Right lobe of liver (tissue), 6 donors: Measurements from ENCODE around the gene DCAF11. TPM values are rescaled to one million over a fixed set of nuclear protein-coding genes. Genes with fewer than 3 reads are reported as not detected.
A peak's percentile ranks its signal among the peaks of the same experiment; 100 is the strongest.

ENCODE experiments used
- ATAC-seq, 4 donors: fragments of 200-7000 bp; cut with Tn5 transposase; one replicate each; pipeline ENCODE4 v1.9.1; 2020; ENCODE audit warnings: mild to moderate bottlenecking in 4 of 4, moderate library complexity in 4 of 4
- DNase-seq, 3 donors: peaks; one replicate each; pipeline ENCODE4 v3.0.0-alpha.2; 2020
- H3K27ac ChIP-seq, 3 donors: fragments of 200-600 bp; one replicate each; pipeline ENCODE4 v1.8.0; 2022
- H3K27me3 ChIP-seq, 2 donors: fragments of 200-600 bp; one replicate each; pipeline ENCODE4 v1.8.0; 2022
- H3K36me3 ChIP-seq, 4 donors: fragments of 200-600 bp; sonication (generic) in 1 of 4; one replicate each; pipeline versions ENCODE4 v1.5.1 to v1.8.0; 2017 to 2022; ENCODE audit warnings: control low read depth in 1 of 4
- H3K4me1 ChIP-seq, 4 donors: fragments of 200-600 bp; sonication (generic) in 1 of 4; one replicate each; pipeline versions ENCODE4 v1.5.1 to v1.8.0; 2017 to 2022; ENCODE audit warnings: control low read depth in 1 of 4
- H3K4me3 ChIP-seq, 3 donors: fragments of 200-600 bp; one replicate each; pipeline ENCODE4 v1.8.0; 2022
- H3K9me3 ChIP-seq, 4 donors: fragments of 200-600 bp; sonication (generic) in 1 of 4; one replicate each; pipeline versions ENCODE4 v1.5.1 to v1.8.0; 2017 to 2022; ENCODE audit warnings: control low read depth in 1 of 4
- CTCF ChIP-seq, 4 donors: fragments of 200-600 bp in 3 of 4; fragments of 450-650 bp in 1 of 4; IDR thresholded peaks; one replicate each; pipeline versions ENCODE4 v1.5.1 to v1.8.0; 2016 to 2022; ENCODE audit warnings: antibody characterized with exemption in 4 of 4, mild to moderate bottlenecking in 2 of 4
- POLR2A ChIP-seq: fragments of 450-650 bp; IDR thresholded peaks from one replicate; pipeline ENCODE4 v1.6.1; 2017; ENCODE audit warnings: antibody characterized with exemption, mild to moderate bottlenecking
- WGBS: methylation state at CpG from one replicate; pipeline ENCODE4 v1.1.6; 2018; ENCODE audit warnings: low coverage, low lambda C conversion rate; ENCODE audit not compliant: insufficient coverage; ENCODE audit errors: missing lambda C conversion rate; 5-methylcytosine and 5-hydroxymethylcytosine counted together
- intact Hi-C, 2 donors: fragments of 100-400 bp; cut with DNase I; formaldehyde crosslinking; loops; one replicate each; pipeline versions ENCODE4 v1.11.2 to v1.14.1; 2022
- total RNA-seq, 6 experiments: library from RNA; depleted of rRNA in 2 of 6; stranded (reverse); fragments of >200 nt in 2 of 6; fragmentation: NEBNext Ultra II Directional in 3 of 6; extraction: Animal tissue kit (Norgen Biotek cat#: 25700) in 3 of 6; gene quantifications; one replicate each; pipeline versions ENCODE4 v1.1.0 to v1.2.4, GENCODE V29; 2016 to 2023
- donor health status: DM: no; HTN: yes; CAD: no.
- donor health status: DM: no; HTN: no; CAD: no.
- donor health status: DM: no; HTN: no; CAD: no.
- donor health status: DM: no; HTN: yes; CAD: no.
- donor health status: DM: no; HTN: yes; CAD: no.

Gene DCAF11
- total RNA-seq, 6 experiments from 2014 or later: 65.9 to 180 (median 103) TPM

- peak overlapping the region in 1 of 3 donors; percentile 39 for H3K27ac ChIP-seq
- peak in 2 of 3 donors; percentile 72 to 82 for DNase-seq
These were observed 15.4 kb upstream of the DCAF11 start for GRCh38 chr14:24098927-24099813.

GRCh38 chr14:24100197-24100981 is 14.2 kb upstream of the DCAF11 start:
- Histone ChIP-seq H3K9me3 (no peaks in the 10 kb centered on the region), H3K27ac (peak overlapping the region in 1 of 3 donors; percentile 39), H3K4me1 (peaks cover 0 to 94% (median 27%) of the 10 kb centered on the region in 4 donors), H3K4me3 (no peak overlapping the region), H3K27me3 (no peaks in the 10 kb centered on the region), H3K36me3 (peaks cover 0 to 68% (median 13%) of the 10 kb centered on the region in 4 donors)
- ATAC-seq (no peak), DNase-seq (no peak)
- no peak for TF ChIP-seq CTCF (IDR thresholded peaks at IDR 0.05)
- TF ChIP-seq POLR2A: no peak
- 47% methylated on average over 3 of the region's 4 CpGs for WGBS
- intact Hi-C loops: no loop called here

More at GRCh38 chr14:24098927-24099813, 15.4 kb upstream of the DCAF11 start:
- Histone ChIP-seq H3K4me1 (peaks cover 0 to 84% (median 26%) of the 10 kb centered on the region in 4 donors), H3K27me3 (no peaks in the 10 kb centered on the region), H3K9me3 (no peaks in the 10 kb centered on the region), H3K36me3 (peaks cover 0 to 68% (median 13%) of the 10 kb centered on the region in 4 donors), H3K4me3 (no peak overlapping the region)
- intact Hi-C loops: loop anchor here in 1 of 2 donors (10.0 kb wide), 1 partner anchor 56 kb away; no protein-coding TSS in a partner anchor
- ATAC-seq: peak in 2 of 4 donors; percentile 4 to 25
- TF ChIP-seq CTCF (IDR thresholded peaks at IDR 0.05) (no peak), POLR2A (no peak)
- WGBS: 46% methylated on average over 5 of the region's 17 CpGs

GRCh38 chr14:24100982-24101494 is 13.5 kb upstream of the DCAF11 start:
- no peaks in the 10 kb centered on the region for H3K27me3 ChIP-seq
- ATAC-seq (no peak), DNase-seq (no peak)
- no peak overlapping the region for H3K4me3 ChIP-seq
- WGBS: 66% methylated on average over 3 of the region's 3 CpGs
- no peak for TF ChIP-seq CTCF (IDR thresholded peaks at IDR 0.05)
- no peak for TF ChIP-seq POLR2A
- H3K9me3 ChIP-seq: no peaks in the 10 kb centered on the region
- intact Hi-C loops: no loop called here
- H3K36me3 ChIP-seq: peaks cover 0 to 68% (median 13%) of the 10 kb centered on the region in 4 donors
- peaks cover 0 to 96% (median 28%) of the 10 kb centered on the region in 4 donors for H3K4me1 ChIP-seq
- H3K27ac ChIP-seq: peak overlapping the region in 1 of 3 donors; percentile 39

GRCh38 chr14:24102357-24103048 is 12.1 kb upstream of the DCAF11 start:
- Histone ChIP-seq H3K36me3 (peaks cover 0 to 57% (median 13%) of the 10 kb centered on the region in 4 donors), H3K9me3 (no peaks in the 10 kb centered on the region), H3K4me1 (peaks cover 0 to 94% (median 26%) of the 10 kb centered on the region in 4 donors), H3K27ac (peak overlapping the region in 1 of 3 donors; percentile 39), H3K4me3 (no peak overlapping the region), H3K27me3 (no peaks in the 10 kb centered on the region)
- DNase-seq: no peak
- 78% methylated on average over 1 of the region's 7 CpGs for WGBS
- no peak for ATAC-seq
- TF ChIP-seq CTCF (IDR thresholded peaks at IDR 0.05) (no peak), POLR2A (no peak)
- intact Hi-C loops: no loop called here
